HG02852 (cell line): Measurements from ENCODE around the gene SLC4A3.

Experiments
- ATAC-seq: cut with Tn5 transposase; IDR thresholded peaks from one replicate; pipeline ENCODE4 v1.9.1; 2021; ENCODE audit warnings: mild to moderate bottlenecking, moderate library complexity; ENCODE audit not compliant: unreplicated experiment

SLC4A3 gene

GRCh38 chr2:219611866-219612576, 15.4 kb upstream of the SLC4A3 start:
- ATAC-seq: no peak

GRCh38 chr2:219612577-219613286, 14.7 kb upstream of the SLC4A3 start:
- ATAC-seq: no peak

GRCh38 chr2:219613461-219614070, 13.9 kb upstream of the SLC4A3 start:
- ATAC-seq: no peak

- ATAC-seq: no peak
Measured at GRCh38 chr2:219614076-219614860, 13.2 kb upstream of the SLC4A3 start.

DNA sequence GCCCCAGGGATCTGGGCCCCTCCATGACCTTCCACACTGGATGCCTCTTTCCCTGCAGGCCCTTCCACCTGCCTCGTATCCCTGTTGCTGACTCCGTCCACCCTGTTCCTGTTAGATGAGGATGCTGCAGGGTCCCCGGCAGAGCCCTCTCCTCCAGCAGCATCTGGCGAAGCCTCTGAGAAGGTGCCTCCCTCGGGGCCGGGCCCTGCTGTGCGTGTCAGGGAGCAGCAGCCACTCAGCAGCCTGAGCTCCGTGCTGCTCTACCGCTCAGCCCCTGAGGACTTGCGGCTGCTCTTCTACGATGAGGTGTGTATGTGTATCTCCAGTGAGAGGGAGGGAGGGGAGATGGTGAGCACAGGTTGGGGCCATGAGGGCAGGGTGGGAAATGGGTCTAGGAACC, 12.4 kb upstream of the SLC4A3 start:
- no peak for ATAC-seq

GRCh38 chr2:219615894-219616293, 11.5 kb upstream of the SLC4A3 start:
- ATAC-seq: no peak

- no peak for ATAC-seq
Measured at GRCh38 chr2:219616550-219616949, 10.9 kb upstream of the SLC4A3 start.

- no peak for ATAC-seq
Measured at GRCh38 chr2:219618733-219619122, 8.7 kb upstream of the SLC4A3 start.

- no peak for ATAC-seq
Measured at GRCh38 chr2:219619235-219619634, 8.2 kb upstream of the SLC4A3 start.

GRCh38 chr2:219620546-219620945, 6.9 kb upstream of the SLC4A3 start:
- no peak for ATAC-seq

- ATAC-seq: no peak
Measured at GRCh38 chr2:219621935-219622334, 5.5 kb upstream of the SLC4A3 start.

DNA sequence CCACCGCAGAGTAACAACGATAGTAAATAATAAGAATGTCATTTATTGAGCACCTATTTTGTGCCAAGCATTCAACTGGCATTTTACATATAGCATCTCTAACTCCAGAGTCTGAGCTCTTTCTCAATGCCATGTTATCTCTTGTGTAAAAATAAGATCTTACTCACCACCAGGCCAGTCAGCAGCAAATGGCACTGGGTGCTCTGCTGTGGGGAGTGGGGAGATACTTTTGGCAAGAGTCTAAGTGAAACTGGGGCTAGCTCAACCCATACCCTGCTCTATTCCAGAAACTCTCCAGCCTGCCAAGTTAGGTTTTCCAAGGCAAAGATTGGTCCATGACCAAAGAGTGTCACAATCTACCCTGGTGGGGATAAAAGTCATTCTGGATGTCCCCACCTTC, 5.0 kb upstream of the SLC4A3 start:
- ATAC-seq: no peak

DNA sequence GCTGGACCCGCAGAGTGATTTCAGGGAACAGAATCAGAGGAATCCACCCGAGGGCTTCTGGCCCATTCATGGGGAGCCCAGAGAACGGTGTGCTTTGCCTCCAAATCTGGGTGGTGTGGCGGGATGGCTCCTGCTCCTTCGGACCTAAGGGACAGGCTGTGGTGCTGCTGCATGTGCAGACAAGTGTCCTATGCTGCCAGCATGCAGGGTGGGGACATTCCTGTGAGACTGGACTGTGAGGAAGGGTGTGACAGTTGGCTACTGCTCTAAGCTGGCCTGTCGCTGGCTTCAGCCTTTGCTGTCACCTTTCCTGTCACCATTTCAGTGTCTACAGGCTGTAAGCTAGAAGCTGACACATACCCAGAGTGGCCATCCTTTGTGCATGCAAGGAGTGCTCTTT, 2.9 kb upstream of the SLC4A3 start:
- no peak for ATAC-seq

GRCh38 chr2:219625179-219625578, 2.3 kb upstream of the SLC4A3 start:
- ATAC-seq: no peak

DNA sequence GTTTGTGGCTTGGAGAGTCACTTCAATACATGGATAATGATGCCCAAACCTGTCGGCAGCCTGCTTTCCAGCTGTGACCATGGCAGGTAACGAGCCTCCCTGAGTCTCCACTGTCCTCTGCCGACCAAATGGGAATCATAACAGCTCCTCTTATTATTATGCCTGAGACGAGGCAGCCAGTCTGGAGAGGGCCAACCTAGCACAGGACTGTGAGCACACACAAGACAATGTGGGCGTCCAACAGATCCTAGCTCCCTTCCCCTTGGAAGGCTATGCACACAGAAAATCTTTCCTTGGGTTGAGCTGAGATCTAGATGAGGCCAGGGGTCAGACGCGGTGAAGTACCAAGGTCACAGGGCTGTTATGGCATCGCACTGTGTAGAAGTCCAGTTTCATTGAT, 890 bp upstream of the SLC4A3 start:
- ATAC-seq: no peak

DNA sequence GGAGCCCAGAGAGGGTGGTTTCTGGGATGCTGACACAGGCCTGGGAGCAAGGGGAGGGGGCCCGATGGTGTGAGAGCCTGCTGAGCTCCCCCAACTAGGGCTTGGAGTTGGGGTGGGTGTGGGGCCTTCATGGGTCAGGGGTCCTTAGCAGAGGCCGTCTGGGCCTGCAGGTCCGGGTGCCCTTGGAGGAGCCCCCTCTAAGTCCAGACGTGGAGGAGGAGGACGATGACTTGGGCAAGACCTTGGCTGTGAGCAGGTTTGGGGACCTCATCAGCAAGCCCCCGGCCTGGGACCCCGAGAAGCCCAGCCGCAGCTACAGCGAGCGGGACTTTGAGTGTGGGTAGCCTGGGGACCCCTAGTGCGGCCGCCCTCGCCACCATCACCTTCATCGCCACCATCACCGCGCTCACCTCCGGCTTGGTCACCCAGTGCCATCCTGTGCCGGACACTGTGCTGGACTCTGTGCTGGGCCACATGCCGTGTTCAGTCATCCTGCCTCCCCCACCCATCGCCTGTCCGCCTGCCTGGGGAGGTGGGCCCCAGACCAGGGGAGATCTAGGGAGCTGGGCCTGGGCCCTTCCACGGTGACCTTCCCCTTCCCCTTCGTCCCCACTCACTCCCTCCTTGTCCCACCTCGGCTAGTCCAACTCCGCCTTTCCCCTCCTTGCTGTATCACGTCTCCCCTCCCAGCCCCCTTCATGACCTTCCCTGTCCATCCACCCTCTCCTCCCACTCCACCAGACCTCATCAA, 980 bp downstream of the SLC4A3 start:
- no peak for ATAC-seq

- ATAC-seq: no peak
Measured at GRCh38 chr2:219628986-219629901, 1.8 kb downstream of the SLC4A3 start.

GRCh38 chr2:219629976-219630695, 2.7 kb downstream of the SLC4A3 start:
- no peak for ATAC-seq
